GM21528 (cell line): ENCODE measurements around the gene TAF5L.
"Not testable (repeated sequence)": the region's sequence is repeated elsewhere in the genome, so short reads cannot be mapped to it uniquely, and the experiment has no call there.

Source experiments
- ATAC-seq: cut with Tn5 transposase; IDR thresholded peaks from one replicate; pipeline ENCODE4 v1.9.1; 2021; ENCODE audit warnings: mild to moderate bottlenecking, moderate library complexity; ENCODE audit not compliant: unreplicated experiment, low FRiP score

Gene TAF5L

GRCh38 chr1:229574679-229575442 lies 51.1 kb downstream of the TAF5L start:
- ATAC-seq = no peak

DNA sequence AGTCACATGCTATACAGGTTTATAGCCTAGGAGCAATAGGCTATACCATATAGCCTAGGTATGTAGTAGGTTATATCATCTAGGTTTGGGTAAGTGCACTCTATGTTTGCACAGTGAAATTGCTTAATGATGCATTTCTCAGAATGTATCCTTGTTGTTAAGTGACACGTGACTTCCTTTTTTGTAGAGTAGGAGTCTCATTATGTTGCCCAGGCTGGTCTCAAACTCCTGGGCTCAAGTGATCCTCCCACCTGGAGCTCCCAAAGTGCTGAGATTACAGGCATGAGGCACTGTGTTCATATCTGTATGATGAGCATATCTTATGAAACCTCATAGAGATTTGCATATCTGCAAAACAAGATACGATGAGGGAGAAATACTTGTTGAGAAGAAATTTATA lies 53.6 kb downstream of the TAF5L start:
- no peak for ATAC-seq

DNA sequence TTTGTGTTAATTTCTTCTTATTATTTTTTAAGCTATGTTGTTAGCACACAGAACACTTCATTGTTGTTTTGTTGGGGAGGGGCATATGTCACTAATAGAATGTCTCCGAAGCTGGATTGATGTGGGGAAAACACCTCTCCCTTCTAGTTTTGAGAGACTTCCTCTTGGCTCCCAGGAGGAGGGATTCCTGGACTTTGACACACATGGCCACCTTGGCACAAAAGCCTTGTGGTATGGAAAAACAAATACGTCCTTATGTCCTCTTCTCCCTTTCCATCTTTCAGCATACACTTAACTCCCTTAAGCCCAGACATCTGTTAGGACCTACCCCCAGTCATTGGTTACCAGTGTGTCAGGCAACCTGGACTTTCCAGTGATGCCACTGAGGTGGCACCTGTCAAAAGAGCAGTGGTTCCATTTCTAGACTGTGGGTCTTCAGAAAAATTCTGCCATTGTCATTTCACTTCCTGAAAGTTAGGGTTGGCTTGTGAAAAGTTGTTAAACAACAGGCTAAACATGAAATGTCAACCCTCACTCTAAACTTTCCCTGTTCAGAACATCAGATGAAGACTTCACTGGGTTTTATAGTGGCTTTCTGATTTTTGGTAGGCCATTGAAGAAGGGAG lies 54.9 kb downstream of the TAF5L start:
- no peak for ATAC-seq

DNA sequence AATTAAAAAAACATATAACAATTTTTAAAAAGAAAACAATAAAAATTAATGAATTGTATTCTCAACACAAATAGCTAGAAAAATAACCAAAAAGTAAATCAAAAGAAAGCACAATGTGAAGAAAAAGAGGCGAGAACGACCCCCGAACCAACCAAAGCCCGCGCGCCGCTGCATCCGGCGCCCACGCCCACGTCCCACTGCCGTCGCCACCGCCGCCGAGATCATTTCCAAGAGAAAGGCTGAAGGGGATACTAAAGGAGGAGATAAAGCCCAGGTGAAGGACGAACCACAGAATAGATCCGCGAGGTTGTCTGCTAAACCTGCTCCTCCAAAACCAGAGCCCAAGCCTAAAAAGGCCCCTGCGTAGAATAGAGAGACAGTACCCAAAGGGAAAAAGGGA lies 55.6 kb downstream of the TAF5L start:
- ATAC-seq = no peak

- ATAC-seq = no peak
Measured at GRCh38 chr1:229567109-229567868, 58.6 kb downstream of the TAF5L start.

- ATAC-seq = no peak
Measured at GRCh38 chr1:229563701-229564100, 62.2 kb downstream of the TAF5L start.

DNA sequence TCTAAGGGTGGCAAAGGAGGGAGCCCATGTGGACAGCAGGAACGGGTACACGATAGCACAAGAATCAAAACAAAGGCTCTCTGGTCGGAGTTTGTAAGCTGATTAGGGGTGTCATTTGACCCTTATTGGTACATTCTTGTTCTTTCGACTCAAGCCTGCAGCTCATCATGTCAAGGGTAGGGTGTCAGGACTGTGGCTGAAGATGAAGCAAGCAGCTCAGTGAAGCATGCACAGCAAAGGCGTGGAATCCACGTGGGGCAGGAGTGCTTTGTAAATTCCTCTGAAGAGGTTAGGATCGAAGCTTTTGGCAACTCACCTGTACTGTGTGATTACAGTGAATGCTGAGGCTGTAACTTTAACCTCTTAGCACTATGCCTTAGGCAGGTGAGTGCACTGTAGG lies 62.7 kb downstream of the TAF5L start:
- no peak for ATAC-seq

- no peak for ATAC-seq
Measured at GRCh38 chr1:229562686-229563085, 63.2 kb downstream of the TAF5L start.

- ATAC-seq = no peak
Measured at GRCh38 chr1:229561141-229561540, 64.8 kb downstream of the TAF5L start.

- ATAC-seq = not testable (repeated sequence)
Measured at GRCh38 chr1:229560124-229560523, 65.8 kb downstream of the TAF5L start.

GRCh38 chr1:229559336-229559801 lies 66.6 kb downstream of the TAF5L start:
- not testable (repeated sequence) for ATAC-seq

GRCh38 chr1:229558460-229559335 lies 67.2 kb downstream of the TAF5L start, which contains the start of gene ABCB10:
Gene ABCB10, minus strand, starts transcription at chr1:229558707. Its CDS starts 55 bp downstream, at chr1:229558652.
- peak; percentile 88 for ATAC-seq

DNA sequence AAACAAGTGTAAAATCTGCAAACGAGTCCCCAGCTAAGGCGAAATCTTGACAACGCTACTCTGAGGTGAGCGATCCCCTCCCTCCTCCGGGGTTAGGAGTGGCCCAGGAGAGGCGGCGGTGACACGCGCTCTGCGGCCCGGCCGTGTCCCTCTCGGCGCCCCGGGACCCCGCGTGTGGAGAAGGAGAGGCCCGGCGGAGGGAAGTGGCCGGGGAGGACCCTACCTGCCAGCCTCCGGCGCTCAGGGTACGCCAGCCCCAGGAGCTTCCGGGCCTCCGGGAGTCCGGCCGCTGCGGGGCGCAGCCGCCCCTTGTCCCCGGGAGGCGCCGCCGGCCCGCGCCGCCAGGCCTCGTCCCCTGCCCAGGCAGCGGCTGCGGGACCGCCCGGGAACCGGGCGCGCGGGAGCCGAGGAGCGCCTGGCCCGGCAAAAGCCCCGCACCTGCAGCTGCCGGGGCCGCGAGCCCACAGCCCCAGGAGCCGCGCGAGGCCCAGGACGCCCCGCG lies 68.0 kb downstream of the TAF5L start:
- ATAC-seq = peak; percentile 34

DNA sequence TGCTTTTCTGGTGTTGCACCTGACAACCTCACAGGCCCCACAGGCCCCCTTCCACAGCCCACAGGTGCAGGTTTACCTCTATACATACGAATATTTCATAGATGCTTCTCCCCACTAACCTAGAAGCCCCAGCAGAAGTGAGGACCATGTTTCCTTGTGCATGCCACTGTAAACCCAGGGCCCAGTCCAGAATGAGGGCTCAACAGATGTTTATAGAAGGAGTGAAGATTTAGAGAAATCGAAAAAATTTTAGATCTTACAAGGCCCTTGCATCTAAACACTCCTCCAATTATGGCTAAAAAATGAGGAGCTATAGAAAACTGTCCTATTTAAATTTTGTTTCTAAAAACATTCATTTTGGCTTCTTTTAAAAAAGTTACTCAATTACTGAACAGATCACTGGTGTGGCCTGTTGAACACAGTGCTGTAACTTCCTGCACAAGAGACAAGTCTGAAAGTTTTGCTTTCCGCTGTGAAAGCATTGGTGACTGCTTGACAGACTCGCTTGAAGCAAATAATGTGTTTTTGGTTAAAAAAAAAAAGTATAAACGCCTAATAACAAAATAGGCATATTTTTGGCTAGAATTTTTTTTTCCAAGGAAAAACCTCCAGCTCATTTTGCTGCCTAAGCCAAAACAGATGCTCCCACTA lies 68.6 kb downstream of the TAF5L start:
- no peak for ATAC-seq

GRCh38 chr1:229554886-229555621 lies 70.9 kb downstream of the TAF5L start:
- no peak for ATAC-seq

GRCh38 chr1:229553621-229554130 lies 72.2 kb downstream of the TAF5L start:
- no peak for ATAC-seq

DNA sequence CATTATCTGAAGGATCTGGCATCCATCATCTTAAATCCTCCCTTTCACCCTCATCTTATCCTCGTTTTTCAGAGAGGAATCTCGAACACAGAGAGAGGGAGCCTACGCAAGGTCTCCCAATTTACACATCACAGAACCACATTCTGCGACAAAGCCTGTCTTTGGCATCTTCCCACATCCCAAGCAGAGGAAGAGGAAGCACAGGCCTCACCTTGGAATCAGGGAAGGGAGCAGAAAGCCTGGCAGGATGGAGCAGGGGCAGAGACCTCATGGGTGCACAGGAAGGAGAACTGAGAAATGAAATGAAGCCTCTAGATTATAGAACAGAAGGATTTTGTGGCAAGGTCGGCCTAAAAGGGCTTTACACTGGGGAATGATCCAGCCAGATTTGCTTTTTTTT lies 73.2 kb downstream of the TAF5L start:
- ATAC-seq = no peak

DNA sequence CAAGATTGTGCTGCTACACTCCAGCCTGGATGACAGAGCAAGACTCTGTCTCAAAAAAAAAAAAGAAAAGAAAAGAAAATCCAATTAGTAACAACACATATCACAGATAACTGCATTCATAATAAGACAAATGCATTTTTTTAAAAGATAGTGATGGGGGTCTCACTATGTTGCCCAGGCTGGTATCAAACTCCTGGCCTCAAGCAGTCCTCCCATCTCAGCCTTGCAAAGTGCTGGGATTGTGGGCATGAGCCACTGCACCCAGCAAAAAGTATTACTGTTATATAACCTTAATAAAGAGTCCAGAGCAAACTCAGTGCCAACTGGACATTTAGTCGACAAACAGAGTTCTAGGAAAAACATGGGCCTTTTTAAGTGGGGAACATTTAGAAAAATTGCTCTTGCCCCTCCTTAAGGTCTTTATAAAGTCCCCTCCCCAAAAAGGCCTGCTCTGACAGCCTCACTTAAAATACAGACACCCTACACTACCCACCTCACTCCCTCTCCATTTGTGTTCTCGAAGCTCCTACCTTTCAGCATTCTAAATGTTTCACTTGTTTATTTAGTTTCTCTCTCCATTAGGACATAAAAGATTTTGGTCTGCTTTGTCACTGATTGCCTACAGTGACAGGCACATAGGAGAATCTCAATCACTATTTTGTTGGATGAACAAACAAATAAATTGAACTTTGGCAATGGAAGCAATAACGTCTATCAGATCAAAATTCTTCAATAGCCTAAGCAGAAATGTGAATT lies 74.9 kb downstream of the TAF5L start:
- no peak for ATAC-seq
